K562 (cell line): ENCODE data around the gene SLC30A1. TPM values are rescaled to one million over a fixed set of nuclear protein-coding genes. Genes with fewer than 3 reads are reported as not detected.

Experiments used
- CBX1 ChIP-seq: sonication (generic); IDR thresholded peaks from 2 replicates; pipeline ENCODE4 v1.6.1; 2016; ENCODE audit warnings: antibody characterized with exemption, low read depth, mild to moderate bottlenecking
- EP400 ChIP-seq: fragments of 450-650 bp; IDR thresholded peaks from 2 replicates; pipeline ENCODE4 v1.6.1; 2017; ENCODE audit warnings: antibody characterized with exemption, mild to moderate bottlenecking, moderate library complexity
- FOS ChIP-seq: IDR thresholded peaks from 3 replicates; pipeline ENCODE4 v1.6.1; 2011; ENCODE audit not compliant: insufficient read length; ENCODE audit errors: extremely low read depth
- GATAD2A ChIP-seq: fragments of 450-650 bp; IDR thresholded peaks from 2 replicates; pipeline ENCODE4 v1.6.1; 2017
- MIER1 ChIP-seq: fragments of 450-650 bp; IDR thresholded peaks from 2 replicates; pipeline ENCODE4 v1.6.1; 2016; ENCODE audit warnings: antibody characterized with exemption, mild to moderate bottlenecking, low read depth
- PHF21A ChIP-seq: fragments of 450-650 bp; IDR thresholded peaks from 2 replicates; pipeline ENCODE4 v1.6.1; 2017; ENCODE audit warnings: low read depth, borderline replicate concordance
- SMARCA4 ChIP-seq: fragments of 450-650 bp; IDR thresholded peaks from 2 replicates; pipeline ENCODE4 v1.6.1; 2016
- ZBTB1 ChIP-seq: sonication (generic); formaldehyde crosslinking; IDR thresholded peaks from 2 replicates; pipeline ENCODE4 v1.8.1; 2023; ENCODE audit warnings: missing genetic modification reagents, low read depth, mild to moderate bottlenecking, borderline replicate concordance
- polyA plus RNA-seq, 8 experiments: library from polyadenylated mRNA; depleted of rRNA in 4 of 8; stranded (reverse) in 5 of 8; unstranded in 3 of 8; fragments of >200 nt; fragmentation: Nextera tagmentation in 2 of 8; fragmentation: Illumina TruSeq in 1 of 8; extraction: Ambion mirVana in 2 of 8; extraction: Trizol in 1 of 8; gene quantifications; 2 replicates each; pipeline versions ENCODE4 v1.2.1 to v1.2.3, GENCODE V29; 2011 to 2014; ENCODE audit warnings: inconsistent platforms in 1 of 8, missing spikeins in 1 of 8
- total RNA-seq, 7 experiments: library from RNA; depleted of rRNA in 6 of 7; stranded (reverse); fragments of >200 nt in 6 of 7; fragmentation: Illumina TruSeq in 2 of 7; extraction: Trizol in 2 of 7; gene quantifications; 2 replicates each; pipeline versions ENCODE4 v1.2.1 to v1.2.3, GENCODE V29; 2011 to 2021; ENCODE audit warnings: low replicate concordance in 1 of 7
- TF ChIP-seq, protein P1 (sequence below): sonication (generic); formaldehyde crosslinking; IDR thresholded peaks from 2 replicates; pipeline ENCODE4 v1.8.0; 2022; ENCODE audit warnings: missing genetic modification reagents, mild to moderate bottlenecking, borderline replicate concordance
- TF ChIP-seq, protein P2 (sequence below): fragments of 450-650 bp; IDR thresholded peaks from 2 replicates; pipeline ENCODE4 v1.6.1; 2016; ENCODE audit warnings: antibody characterized with exemption
- TF ChIP-seq, protein P3 (sequence below): fragments of 450-650 bp; conservative IDR thresholded peaks from 2 replicates; pipeline ENCODE4 v1.6.1; 2016; ENCODE audit warnings: missing genetic modification characterization, low read depth, mild to moderate bottlenecking, control low read depth, missing compliant biosample characterization
- TF ChIP-seq, protein P4 (sequence below), 2 experiments: fragments of 450-650 bp; IDR thresholded peaks; 2 replicates each; pipeline ENCODE4 v1.6.1; 2016; ENCODE audit warnings: mild to moderate bottlenecking in 2 of 2, borderline replicate concordance in 1 of 2, low read depth in 1 of 2, moderate library complexity in 1 of 2

Gene SLC30A1
- total and polyA plus RNA-seq, 9 of the 15 experiments (the other 6 are each of a cell fraction or from before 2014, with no cell fraction given): 4.1 to 14.4 (median 6.6) TPM

DNA sequence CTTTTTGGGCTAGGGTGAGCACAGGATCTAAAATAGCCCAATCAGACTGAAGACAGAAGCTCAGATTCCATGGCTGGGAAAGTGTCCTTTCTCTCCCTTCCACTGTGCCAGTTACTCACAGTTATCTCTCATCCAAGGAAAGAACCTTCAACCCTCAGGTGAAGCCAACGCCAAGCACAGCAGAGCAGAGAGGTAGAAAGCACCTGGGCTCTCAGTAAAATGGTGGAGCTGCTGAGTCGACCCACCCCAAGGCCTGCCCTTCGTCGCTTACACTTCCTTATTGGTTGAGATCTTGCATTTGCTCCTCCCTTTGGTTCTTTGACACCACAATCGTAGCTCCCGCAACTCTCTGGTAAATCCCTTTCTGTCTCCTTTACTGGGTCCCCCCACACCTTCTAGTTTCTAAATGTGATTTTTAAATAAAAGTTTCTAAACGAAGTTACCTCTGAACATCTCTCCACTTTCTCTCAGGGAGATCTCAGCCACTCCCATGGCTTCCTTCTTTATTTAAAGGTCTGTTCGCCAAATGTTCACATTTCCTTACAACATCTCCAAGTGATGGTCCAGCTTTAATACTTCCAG, 27.5 kb upstream of the SLC30A1 start (continued):
- TF ChIP-seq, protein P1, sequence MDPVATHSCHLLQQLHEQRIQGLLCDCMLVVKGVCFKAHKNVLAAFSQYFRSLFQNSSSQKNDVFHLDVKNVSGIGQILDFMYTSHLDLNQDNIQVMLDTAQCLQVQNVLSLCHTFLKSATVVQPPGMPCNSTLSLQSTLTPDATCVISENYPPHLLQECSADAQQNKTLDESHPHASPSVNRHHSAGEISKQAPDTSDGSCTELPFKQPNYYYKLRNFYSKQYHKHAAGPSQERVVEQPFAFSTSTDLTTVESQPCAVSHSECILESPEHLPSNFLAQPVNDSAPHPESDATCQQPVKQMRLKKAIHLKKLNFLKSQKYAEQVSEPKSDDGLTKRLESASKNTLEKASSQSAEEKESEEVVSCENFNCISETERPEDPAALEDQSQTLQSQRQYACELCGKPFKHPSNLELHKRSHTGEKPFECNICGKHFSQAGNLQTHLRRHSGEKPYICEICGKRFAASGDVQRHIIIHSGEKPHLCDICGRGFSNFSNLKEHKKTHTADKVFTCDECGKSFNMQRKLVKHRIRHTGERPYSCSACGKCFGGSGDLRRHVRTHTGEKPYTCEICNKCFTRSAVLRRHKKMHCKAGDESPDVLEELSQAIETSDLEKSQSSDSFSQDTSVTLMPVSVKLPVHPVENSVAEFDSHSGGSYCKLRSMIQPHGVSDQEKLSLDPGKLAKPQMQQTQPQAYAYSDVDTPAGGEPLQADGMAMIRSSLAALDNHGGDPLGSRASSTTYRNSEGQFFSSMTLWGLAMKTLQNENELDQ (CRISPR knock-in tag): no peak
- TF ChIP-seq FOS: no peak
- no peak for TF ChIP-seq ZBTB1
- no peak for TF ChIP-seq GATAD2A
- TF ChIP-seq SMARCA4: peak; percentile 8; the same call in 1 of the 2 replicates
- TF ChIP-seq CBX1: peak; percentile 37; the same call in 1 of the 2 replicates
- TF ChIP-seq MIER1: no peak
- TF ChIP-seq, protein P2, sequence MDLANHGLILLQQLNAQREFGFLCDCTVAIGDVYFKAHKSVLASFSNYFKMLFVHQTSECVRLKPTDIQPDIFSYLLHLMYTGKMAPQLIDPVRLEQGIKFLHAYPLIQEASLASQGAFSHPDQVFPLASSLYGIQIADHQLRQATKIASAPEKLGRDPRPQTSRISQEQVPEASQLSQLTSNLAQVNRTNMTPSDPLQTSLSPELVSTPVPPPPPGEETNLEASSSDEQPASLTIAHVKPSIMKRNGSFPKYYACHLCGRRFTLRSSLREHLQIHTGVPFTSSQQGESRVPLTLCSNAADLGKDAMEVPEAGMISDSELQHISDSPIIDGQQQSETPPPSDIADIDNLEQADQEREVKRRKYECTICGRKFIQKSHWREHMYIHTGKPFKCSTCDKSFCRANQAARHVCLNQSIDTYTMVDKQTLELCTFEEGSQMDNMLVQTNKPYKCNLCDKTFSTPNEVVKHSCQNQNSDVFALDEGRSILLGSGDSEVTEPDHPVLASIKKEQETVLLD: no peak
- TF ChIP-seq PHF21A: no peak
- peak; percentile 10; the same call in 1 of the 2 replicates for TF ChIP-seq EP400
- TF ChIP-seq, protein P3, sequence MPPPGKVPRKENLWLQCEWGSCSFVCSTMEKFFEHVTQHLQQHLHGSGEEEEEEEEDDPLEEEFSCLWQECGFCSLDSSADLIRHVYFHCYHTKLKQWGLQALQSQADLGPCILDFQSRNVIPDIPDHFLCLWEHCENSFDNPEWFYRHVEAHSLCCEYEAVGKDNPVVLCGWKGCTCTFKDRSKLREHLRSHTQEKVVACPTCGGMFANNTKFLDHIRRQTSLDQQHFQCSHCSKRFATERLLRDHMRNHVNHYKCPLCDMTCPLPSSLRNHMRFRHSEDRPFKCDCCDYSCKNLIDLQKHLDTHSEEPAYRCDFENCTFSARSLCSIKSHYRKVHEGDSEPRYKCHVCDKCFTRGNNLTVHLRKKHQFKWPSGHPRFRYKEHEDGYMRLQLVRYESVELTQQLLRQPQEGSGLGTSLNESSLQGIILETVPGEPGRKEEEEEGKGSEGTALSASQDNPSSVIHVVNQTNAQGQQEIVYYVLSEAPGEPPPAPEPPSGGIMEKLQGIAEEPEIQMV (tag): no peak
- TF ChIP-seq, protein P4, sequence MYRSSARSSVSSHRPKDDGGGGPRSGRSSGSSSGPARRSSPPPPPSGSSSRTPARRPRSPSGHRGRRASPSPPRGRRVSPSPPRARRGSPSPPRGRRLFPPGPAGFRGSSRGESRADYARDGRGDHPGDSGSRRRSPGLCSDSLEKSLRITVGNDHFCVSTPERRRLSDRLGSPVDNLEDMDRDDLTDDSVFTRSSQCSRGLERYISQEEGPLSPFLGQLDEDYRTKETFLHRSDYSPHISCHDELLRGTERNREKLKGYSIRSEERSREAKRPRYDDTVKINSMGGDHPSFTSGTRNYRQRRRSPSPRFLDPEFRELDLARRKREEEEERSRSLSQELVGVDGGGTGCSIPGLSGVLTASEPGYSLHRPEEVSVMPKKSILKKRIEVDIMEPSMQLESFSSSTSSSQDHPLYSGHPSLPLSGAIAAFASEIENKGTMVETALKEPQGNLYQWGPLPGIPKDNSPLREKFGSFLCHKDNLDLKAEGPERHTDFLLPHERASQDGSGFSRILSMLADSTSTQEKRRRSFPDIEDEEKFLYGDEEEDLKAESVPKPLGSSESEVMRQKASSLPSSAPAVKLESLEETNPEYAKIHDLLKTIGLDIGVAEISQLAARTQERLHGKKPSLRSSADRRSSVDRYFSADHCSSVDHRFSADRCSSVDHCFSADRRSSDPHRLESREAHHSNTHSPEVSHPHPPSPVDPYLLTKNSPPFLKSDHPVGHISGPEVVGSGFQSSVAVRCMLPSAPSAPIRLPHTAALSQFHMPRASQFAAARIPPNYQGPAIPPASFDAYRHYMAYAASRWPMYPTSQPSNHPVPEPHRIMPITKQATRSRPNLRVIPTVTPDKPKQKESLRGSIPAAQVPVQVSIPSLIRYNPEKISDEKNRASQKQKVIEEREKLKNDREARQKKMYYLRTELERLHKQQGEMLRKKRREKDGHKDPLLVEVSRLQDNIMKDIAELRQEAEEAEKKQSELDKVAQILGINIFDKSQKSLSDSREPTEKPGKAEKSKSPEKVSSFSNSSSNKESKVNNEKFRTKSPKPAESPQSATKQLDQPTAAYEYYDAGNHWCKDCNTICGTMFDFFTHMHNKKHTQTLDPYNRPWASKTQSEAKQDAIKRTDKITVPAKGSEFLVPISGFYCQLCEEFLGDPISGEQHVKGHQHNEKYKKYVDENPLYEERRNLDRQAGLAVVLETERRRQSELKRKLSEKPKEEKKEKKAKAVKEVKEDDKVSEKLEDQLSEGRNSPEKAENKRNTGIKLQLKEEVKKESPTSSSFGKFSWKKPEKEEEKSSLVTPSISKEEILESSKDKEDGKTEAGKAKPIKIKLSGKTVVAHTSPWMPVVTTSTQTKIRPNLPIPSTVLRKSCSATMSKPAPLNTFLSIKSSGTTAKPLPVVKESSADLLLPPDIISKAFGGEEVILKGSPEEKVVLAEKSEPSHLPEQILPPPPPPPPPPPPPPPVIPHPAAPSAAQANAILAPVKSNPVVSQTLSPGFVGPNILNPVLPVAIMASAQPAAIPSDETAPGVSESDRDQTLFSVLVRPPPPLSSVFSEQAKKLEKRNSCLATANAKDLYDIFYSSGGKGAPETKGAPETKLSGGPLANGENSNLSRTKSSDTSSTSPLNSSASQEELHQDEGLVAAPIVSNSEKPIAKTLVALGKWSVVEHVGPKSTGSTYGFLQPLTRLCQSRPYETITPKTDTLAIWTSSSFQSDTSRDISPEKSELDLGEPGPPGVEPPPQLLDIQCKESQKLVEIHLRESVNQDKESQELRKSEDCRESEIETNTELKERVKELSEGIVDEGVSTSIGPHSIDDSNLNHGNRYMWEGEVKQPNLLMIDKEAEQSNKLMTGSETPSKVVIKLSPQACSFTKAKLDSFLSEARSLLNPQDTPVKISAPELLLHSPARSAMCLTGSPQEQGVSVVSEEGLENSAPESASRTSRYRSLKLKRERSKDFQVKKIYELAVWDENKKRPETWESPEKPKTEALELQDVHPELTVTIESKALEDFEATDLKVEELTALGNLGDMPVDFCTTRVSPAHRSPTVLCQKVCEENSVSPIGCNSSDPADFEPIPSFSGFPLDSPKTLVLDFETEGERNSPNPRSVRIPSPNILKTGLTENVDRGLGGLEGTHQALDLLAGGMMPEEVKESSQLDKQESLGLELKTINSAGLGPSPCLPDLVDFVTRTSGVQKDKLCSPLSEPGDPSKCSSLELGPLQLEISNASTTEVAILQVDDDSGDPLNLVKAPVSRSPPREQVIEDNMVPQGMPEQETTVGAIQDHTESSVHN (IDR thresholded peaks at IDR 0.05; ENCODE audit: borderline replicate concordance in 1 of 2, low read depth in 1 of 2): 0 out of 4 replicates have a peak, but pooled peaks of 1 of the 2 experiments have one; percentile 24
